Measurements from ENCODE around the gene TSGA10.
"Not testable (repeated sequence)": the region's sequence is repeated elsewhere in the genome, so short reads cannot be mapped to it uniquely, and the experiment has no call there.

TSGA10 gene

GRCh38 chr2:99154643-99155536 lies at the start of gene TSGA10, which contains the start of gene LIPT1:
Gene TSGA10, minus strand, starts transcription at chr2:99154942. Its CDS starts 45,503 bp downstream, at chr2:99109439.
Gene LIPT1, plus strand, starts transcription at chr2:99154967. Its CDS starts 6,991 bp downstream, at chr2:99161958.
- in situ Hi-C loops (cut with HindIII; ENCODE audit: low pct_ligation_motif_present, low sequenced_read_pairs): no loop called here
- no peaks in the 10 kb centered on the region for H3K27me3 ChIP-seq (replicated peaks)
- peak; percentile 25 for TF ChIP-seq CTCF (IDR thresholded peaks at IDR 0.05; ENCODE audit: low read depth, low read length, missing control alignments)
- H3K27ac ChIP-seq: peak within 1 kb of the TSS; percentile 41
- H3K36me3 ChIP-seq (replicated peaks): no peaks in the 10 kb centered on the region
- H3K4me3 ChIP-seq (ENCODE audit: low read depth, low read length): peak within 1 kb of the TSS; percentile 87
- peak; percentile 80 for DNase-seq

DNA sequence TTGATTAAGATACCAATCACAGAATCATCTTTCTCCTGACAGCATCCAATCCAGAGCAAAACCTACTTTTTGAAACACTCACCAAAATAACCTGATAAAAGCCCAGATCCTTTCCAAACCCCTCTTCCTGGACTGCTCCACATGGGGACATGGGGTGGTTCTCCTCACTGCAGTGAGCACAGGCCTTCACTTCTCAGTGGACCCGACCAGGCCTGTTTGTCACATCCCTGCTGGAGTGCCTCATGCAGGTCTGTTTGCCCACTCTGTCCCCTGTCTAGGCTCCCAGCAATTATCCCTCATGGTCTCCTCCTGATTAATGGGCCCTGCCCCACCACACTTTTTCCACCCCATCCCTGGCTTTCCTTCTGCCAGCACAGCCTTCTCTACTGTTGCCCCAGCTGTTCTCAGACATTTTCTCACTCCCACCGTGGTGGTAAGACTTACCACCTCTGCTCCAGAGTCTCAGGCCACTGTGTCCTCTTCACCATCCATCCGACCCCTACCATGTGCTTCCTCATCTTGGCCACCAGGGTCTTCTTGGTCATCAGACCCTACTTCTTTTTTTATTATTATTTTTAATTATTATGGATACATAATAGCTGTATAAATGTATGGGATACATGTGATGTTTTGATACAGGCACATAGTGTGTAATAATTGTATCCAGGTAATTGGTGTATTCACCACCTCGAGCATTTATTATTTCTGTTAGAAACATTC lies 47.4 kb upstream of the TSGA10 start:
- Histone ChIP-seq H3K27ac (no peak overlapping the region), H3K36me3 (replicated peaks) (no peaks in the 10 kb centered on the region), H3K27me3 (replicated peaks) (no peaks in the 10 kb centered on the region), H3K4me3 (ENCODE audit: low read depth, low read length) (no peak overlapping the region)
- no peak for DNase-seq
- TF ChIP-seq CTCF (IDR thresholded peaks at IDR 0.05; ENCODE audit: low read depth, low read length, missing control alignments): peak; percentile 49
- in situ Hi-C loops (cut with HindIII; ENCODE audit: low pct_ligation_motif_present, low sequenced_read_pairs): no loop called here

DNA sequence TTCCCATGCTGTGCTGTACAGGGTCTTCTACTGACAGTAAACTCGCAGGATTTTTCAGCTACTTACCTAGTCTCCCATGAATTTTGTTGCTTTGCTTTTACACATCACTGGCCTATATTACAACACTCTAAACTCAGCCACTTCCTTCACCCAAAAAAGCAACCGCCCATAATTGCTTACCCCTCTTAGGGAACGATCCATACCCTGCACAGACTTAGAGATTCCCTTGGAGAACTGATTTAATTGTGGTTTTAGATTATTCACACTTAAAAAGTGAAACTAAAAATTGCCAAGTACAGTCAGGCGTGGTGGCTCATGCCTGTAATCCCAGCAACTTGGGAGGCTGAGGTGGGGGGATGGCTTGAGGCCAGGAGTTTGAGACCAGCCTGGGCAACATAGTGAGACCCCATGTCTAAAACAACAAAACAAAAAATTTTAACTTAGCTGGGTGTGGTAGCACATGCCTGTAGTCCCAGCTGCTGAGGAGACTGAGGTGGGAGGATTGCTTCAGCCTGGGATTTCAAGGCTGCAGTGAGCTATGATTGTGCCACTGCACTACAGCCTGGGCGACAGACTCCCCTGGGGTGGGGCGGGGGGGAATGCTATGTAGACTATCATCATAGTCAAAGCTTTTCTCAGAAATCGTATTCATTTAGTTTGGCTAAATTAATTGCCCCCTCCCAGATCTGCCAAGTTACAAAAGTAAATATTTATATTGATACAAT lies 45.5 kb upstream of the TSGA10 start:
- no peak overlapping the region for H3K27ac ChIP-seq
- TF ChIP-seq CTCF (IDR thresholded peaks at IDR 0.05; ENCODE audit: low read depth, low read length, missing control alignments): no peak
- H3K36me3 ChIP-seq (replicated peaks): peaks cover 6% of the 10 kb centered on the region
- no peak for DNase-seq
- H3K4me3 ChIP-seq (ENCODE audit: low read depth, low read length): no peak overlapping the region
- H3K27me3 ChIP-seq (replicated peaks): no peaks in the 10 kb centered on the region
- in situ Hi-C loops (cut with HindIII; ENCODE audit: low pct_ligation_motif_present, low sequenced_read_pairs): no loop called here

DNA sequence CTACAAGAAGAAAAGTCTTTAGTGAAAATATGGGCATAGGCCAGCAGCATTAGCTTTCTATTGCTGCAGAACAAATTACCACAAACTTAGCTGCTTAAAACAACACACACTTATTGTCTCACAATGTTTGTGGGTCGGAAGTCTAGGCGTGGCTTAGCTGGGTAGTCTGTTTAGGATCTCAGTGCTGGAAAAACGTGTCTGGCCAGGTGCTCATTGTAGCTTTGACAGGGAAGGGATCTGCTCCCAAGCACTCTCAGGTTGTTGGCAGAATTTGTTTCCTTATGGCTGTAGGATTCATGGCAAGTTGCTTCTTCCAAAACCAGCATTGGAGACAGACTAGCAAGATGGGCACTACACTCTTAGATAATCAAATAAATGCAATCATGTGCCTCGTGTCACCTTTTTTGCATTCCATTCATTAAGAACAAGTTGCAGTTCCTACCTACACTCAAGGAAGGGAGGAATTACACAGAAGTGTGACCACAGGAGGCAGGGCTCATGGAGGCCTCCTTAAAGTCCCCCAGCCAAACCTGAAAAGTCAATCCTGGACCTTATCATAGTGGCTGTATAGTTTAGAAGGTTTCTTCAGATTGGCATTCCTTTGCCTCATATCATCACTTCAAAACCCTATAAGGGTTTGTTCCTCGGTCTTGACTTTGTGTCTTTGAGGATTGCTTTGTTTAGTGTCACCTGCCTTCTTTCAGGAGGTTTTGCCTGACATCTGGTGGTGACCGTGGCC lies 43.5 kb upstream of the TSGA10 start:
- no peak for DNase-seq
- in situ Hi-C loops (cut with HindIII; ENCODE audit: low pct_ligation_motif_present, low sequenced_read_pairs): no loop called here
- TF ChIP-seq CTCF (IDR thresholded peaks at IDR 0.05; ENCODE audit: low read depth, low read length, missing control alignments): no peak

DNA sequence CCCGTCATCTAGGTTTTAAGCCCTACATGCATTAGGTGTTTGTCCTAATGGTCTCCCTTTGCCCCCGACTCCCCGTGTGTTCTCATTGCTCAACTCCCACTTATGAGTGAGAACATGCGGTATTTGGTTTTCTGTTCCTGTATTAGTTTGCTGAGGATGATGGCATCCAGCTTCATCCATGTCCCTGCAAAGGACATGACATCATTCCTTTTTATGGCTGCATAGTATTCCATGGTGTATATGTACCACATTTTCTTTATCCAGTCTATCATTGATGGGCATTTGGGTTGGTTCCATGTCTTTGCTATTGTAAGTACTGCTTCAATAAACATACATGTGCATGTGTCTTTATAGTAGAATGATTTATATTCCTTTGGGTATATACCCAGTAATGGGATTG lies 37.6 kb upstream of the TSGA10 start:
- in situ Hi-C loops (cut with HindIII; ENCODE audit: low pct_ligation_motif_present, low sequenced_read_pairs); H3K27me3 ChIP-seq (replicated peaks); H3K4me3 ChIP-seq (ENCODE audit: low read depth, low read length); DNase-seq; H3K27ac ChIP-seq: not testable (repeated sequence)
- H3K36me3 ChIP-seq (replicated peaks): peaks cover 14% of the 10 kb centered on the region

More for the DNA sequence above, 43.5 kb upstream of the TSGA10 start:
- H3K36me3 ChIP-seq (replicated peaks): peaks cover 8% of the 10 kb centered on the region
- no peaks in the 10 kb centered on the region for H3K27me3 ChIP-seq (replicated peaks)
- H3K4me3 ChIP-seq (ENCODE audit: low read depth, low read length): no peak overlapping the region
- no peak overlapping the region for H3K27ac ChIP-seq

Data from brain microvascular endothelial cell (primary cell).